SH-SY5Y (cell line): ENCODE measurements around the gene NFAT5.

Experiments used
- GATA2 ChIP-seq: IDR thresholded peaks from 2 replicates; pipeline ENCODE4 v1.6.1; 2011; ENCODE audit warnings: mild to moderate bottlenecking, low read depth, low read length
- GATA3 ChIP-seq: IDR thresholded peaks from 2 replicates; pipeline ENCODE4 v1.6.1; 2011; ENCODE audit warnings: low read depth, mild to moderate bottlenecking, low read length, moderate library complexity

- no peak for TF ChIP-seq GATA3
- TF ChIP-seq GATA2: no peak
These were observed 188.3 kb downstream of the NFAT5 start for GRCh38 chr16:69754143-69754468.
